HG02870 (cell line): ENCODE measurements around the gene DNAH17.

Experiments
- ATAC-seq: cut with Tn5 transposase; IDR thresholded peaks from one replicate; pipeline ENCODE4 v1.9.1; 2021; ENCODE audit warnings: mild to moderate bottlenecking, moderate library complexity; ENCODE audit not compliant: unreplicated experiment

DNAH17 gene

GRCh38 chr17:78434455-78435329 is 142.5 kb downstream of the DNAH17 start:
- no peak for ATAC-seq

- no peak for ATAC-seq
These were observed 143.3 kb downstream of the DNAH17 start for GRCh38 chr17:78433780-78434335.

GRCh38 chr17:78433013-78433727 is 144.0 kb downstream of the DNAH17 start:
- ATAC-seq = no peak

- no peak for ATAC-seq
These were observed 144.8 kb downstream of the DNAH17 start for GRCh38 chr17:78432226-78433012.

- no peak for ATAC-seq
These were observed 145.6 kb downstream of the DNAH17 start for GRCh38 chr17:78431692-78431958.

- ATAC-seq = no peak
These were observed 146.1 kb downstream of the DNAH17 start for GRCh38 chr17:78430892-78431691.

GRCh38 chr17:78429618-78429995 is 147.6 kb downstream of the DNAH17 start:
- ATAC-seq = no peak

- no peak for ATAC-seq
These were observed 148.2 kb downstream of the DNAH17 start for GRCh38 chr17:78428836-78429617.

GRCh38 chr17:78428025-78428575 is 149.1 kb downstream of the DNAH17 start:
- no peak for ATAC-seq

- ATAC-seq = no peak
These were observed 150.1 kb downstream of the DNAH17 start for GRCh38 chr17:78427140-78427539.

- ATAC-seq = no peak
These were observed 150.8 kb downstream of the DNAH17 start for GRCh38 chr17:78426293-78426879.

GRCh38 chr17:78425429-78425828 is 151.8 kb downstream of the DNAH17 start:
- ATAC-seq = no peak

- ATAC-seq = no peak
These were observed 153.1 kb downstream of the DNAH17 start for GRCh38 chr17:78423961-78424675.

GRCh38 chr17:78422872-78423588 is 154.2 kb downstream of the DNAH17 start:
- ATAC-seq = no peak

GRCh38 chr17:78422267-78422605 is 155.0 kb downstream of the DNAH17 start:
- no peak for ATAC-seq

- no peak for ATAC-seq
These were observed 155.5 kb downstream of the DNAH17 start for GRCh38 chr17:78421534-78422266.

- ATAC-seq = no peak
These were observed 156.1 kb downstream of the DNAH17 start for GRCh38 chr17:78421084-78421533.
